WTC11 (cell line): ENCODE measurements around the gene GGT6.
"Not testable (repeated sequence)": the region's sequence is repeated elsewhere in the genome, so short reads cannot be mapped to it uniquely, and the experiment has no call there.

Source experiments
- ATF1 ChIP-seq: sonication (generic); formaldehyde crosslinking; IDR thresholded peaks from 2 replicates; pipeline ENCODE4 v1.8.1; 2023; ENCODE audit warnings: mild to moderate bottlenecking, moderate library complexity, missing genetic modification reagents
- CTCF ChIP-seq: fragments of 200-600 bp; IDR thresholded peaks from 2 replicates; pipeline ENCODE4 v1.8.0; 2022; ENCODE audit warnings: antibody characterized with exemption
- ETV6 ChIP-seq: sonication (generic); formaldehyde crosslinking; IDR thresholded peaks from 2 replicates; pipeline ENCODE4 v1.8.1; 2022; ENCODE audit warnings: mild to moderate bottlenecking, missing genetic modification reagents

GRCh38 chr17:4604736-4605135, 44.4 kb upstream of the GGT6 start:
- TF ChIP-seq CTCF; ETV6 (CRISPR knock-in tag); ATF1 (CRISPR knock-in tag): not testable (repeated sequence)
